ENCODE data around the gene NFS1.
"Not testable (repeated sequence)": the region's sequence is repeated elsewhere in the genome, so short reads cannot be mapped to it uniquely, and the experiment has no call there.

- not testable (repeated sequence) for TF ChIP-seq CTCF (IDR thresholded peaks at IDR 0.05; ENCODE audit: borderline replicate concordance, extremely low read depth, low read length, poor library complexity, severe bottlenecking); EZH2 (IDR thresholded peaks at IDR 0.05; ENCODE audit: borderline replicate concordance, low read depth, low read length, severe bottlenecking)
Measured at GRCh38 chr20:35705894-35706293, 6.7 kb upstream of the NFS1 start.

All from DND-41 (cell line).